WTC11 (cell line): Measurements from ENCODE around the gene IFI44L. TPM values are rescaled to one million over a fixed set of nuclear protein-coding genes. Genes with fewer than 3 reads are reported as not detected.

Experiments used
- ATAC-seq: fragments of 200-7000 bp; cut with Tn5 transposase; 2 replicates; pipeline ENCODE4 v1.10.0; 2021; ENCODE audit warnings: mild to moderate bottlenecking, moderate library complexity
- CTCF ChIA-PET: fragments of 300-600 bp; sonication (Branson Sonifier 250); formaldehyde crosslinking; loops from one replicate; lab custom pipeline; 2021; ENCODE audit warnings: antibody characterized with exemption; lab: Charles Lee
- POLR2A ChIA-PET: fragments of 350-600 bp; sonication (Branson Sonifier 250); formaldehyde crosslinking; loops from one replicate; lab custom pipeline; 2021; ENCODE audit warnings: antibody characterized with exemption; lab: Charles Lee
- DNase-seq: peaks from one replicate; pipeline ENCODE4 v3.0.0; 2021; ENCODE audit warnings: low spot score
- H3K27ac Mint-ChIP-seq: 2 replicates; pipeline ENCODE4 v1.8.0; 2021; ENCODE audit warnings: mixed read lengths
- H3K27me3 Mint-ChIP-seq: 2 replicates; pipeline ENCODE4 v1.8.0; 2021; ENCODE audit warnings: low read depth, mild to moderate bottlenecking, moderate library complexity, mixed read lengths
- H3K36me3 Mint-ChIP-seq: 2 replicates; pipeline ENCODE4 v1.8.0; 2021; ENCODE audit warnings: mixed read lengths
- H3K4me1 Mint-ChIP-seq: 2 replicates; pipeline ENCODE4 v1.8.0; 2022; ENCODE audit warnings: mixed read lengths
- H3K4me3 Mint-ChIP-seq: 2 replicates; pipeline ENCODE4 v1.8.0; 2021; ENCODE audit warnings: mild to moderate bottlenecking, moderate library complexity, mixed read lengths
- H3K9me3 Mint-ChIP-seq: 2 replicates; pipeline ENCODE4 v1.8.0; 2021; ENCODE audit warnings: mixed read lengths
- ATF1 ChIP-seq: sonication (generic); formaldehyde crosslinking; IDR thresholded peaks from 2 replicates; pipeline ENCODE4 v1.8.1; 2023; ENCODE audit warnings: mild to moderate bottlenecking, moderate library complexity, missing genetic modification reagents
- ATF3 ChIP-seq: sonication (generic); formaldehyde crosslinking; conservative IDR thresholded peaks from 2 replicates; pipeline ENCODE4 v1.8.1; 2022; ENCODE audit warnings: mild to moderate bottlenecking, missing genetic modification reagents
- CDX4 ChIP-seq: fragments of 250-450 bp; sonication (Bioruptor Pico); IDR thresholded peaks from 2 replicates; pipeline ENCODE4 v1.9.0; 2021; ENCODE audit warnings: moderate library complexity, mild to moderate bottlenecking, inconsistent platforms, borderline replicate concordance
- E2F5 ChIP-seq: sonication (generic); formaldehyde crosslinking; IDR thresholded peaks from 2 replicates; pipeline ENCODE4 v1.8.1; 2022; ENCODE audit warnings: mild to moderate bottlenecking, moderate library complexity, missing genetic modification reagents
- FOXP4 ChIP-seq: sonication (generic); formaldehyde crosslinking; IDR thresholded peaks from 2 replicates; pipeline ENCODE4 v1.8.0; 2022; ENCODE audit warnings: mild to moderate bottlenecking, missing genetic modification reagents
- GRHL2 ChIP-seq: fragments of 250-450 bp; sonication (Bioruptor Pico); IDR thresholded peaks from 2 replicates; pipeline ENCODE4 v1.8.0; 2022; ENCODE audit warnings: mild to moderate bottlenecking, moderate library complexity; ENCODE audit not compliant: insufficient replicate concordance, severe bottlenecking
- IRF1 ChIP-seq: sonication (generic); formaldehyde crosslinking; IDR thresholded peaks from 2 replicates; pipeline ENCODE4 v1.8.0; 2023; ENCODE audit warnings: missing genetic modification reagents
- IRF2 ChIP-seq: sonication (generic); formaldehyde crosslinking; IDR thresholded peaks from 2 replicates; pipeline ENCODE4 v1.8.0; 2022; ENCODE audit warnings: low read depth, missing genetic modification reagents, borderline replicate concordance
- JAZF1 ChIP-seq: fragments of 250-450 bp; sonication (Bioruptor Pico); IDR thresholded peaks from 2 replicates; pipeline ENCODE4 v1.9.0; 2021; ENCODE audit warnings: moderate library complexity, mild to moderate bottlenecking, inconsistent platforms
- KAT7 ChIP-seq: sonication (generic); formaldehyde crosslinking; IDR thresholded peaks from 2 replicates; pipeline ENCODE4 v1.8.1; 2023; ENCODE audit warnings: missing genetic modification reagents, mild to moderate bottlenecking, borderline replicate concordance
- MLX ChIP-seq: sonication (generic); formaldehyde crosslinking; IDR thresholded peaks from 2 replicates; pipeline ENCODE4 v1.8.1; 2023; ENCODE audit warnings: mild to moderate bottlenecking, missing genetic modification reagents, moderate library complexity
- NFATC4 ChIP-seq: fragments of 250-450 bp; sonication (Bioruptor Pico); IDR thresholded peaks from 2 replicates; pipeline ENCODE4 v1.9.0; 2021; ENCODE audit warnings: mild to moderate bottlenecking
- NFYB ChIP-seq: sonication (generic); formaldehyde crosslinking; conservative IDR thresholded peaks from 2 replicates; pipeline ENCODE4 v1.8.0; 2022; ENCODE audit warnings: low read depth, missing genetic modification reagents
- NR2C2 ChIP-seq: sonication (generic); formaldehyde crosslinking; IDR thresholded peaks from 2 replicates; pipeline ENCODE4 v1.8.0; 2022; ENCODE audit warnings: mild to moderate bottlenecking, missing genetic modification reagents
- RELA ChIP-seq: sonication (generic); formaldehyde crosslinking; IDR thresholded peaks from 2 replicates; pipeline ENCODE4 v1.8.1; 2022; ENCODE audit warnings: missing genetic modification reagents, mild to moderate bottlenecking, borderline replicate concordance
- SMAD3 ChIP-seq: sonication (generic); formaldehyde crosslinking; IDR thresholded peaks from 2 replicates; pipeline ENCODE4 v1.8.0; 2022; ENCODE audit warnings: missing genetic modification reagents, mild to moderate bottlenecking, borderline replicate concordance
- ZBTB43 ChIP-seq: sonication (generic); formaldehyde crosslinking; IDR thresholded peaks from 2 replicates; pipeline ENCODE4 v1.8.1; 2023; ENCODE audit warnings: mild to moderate bottlenecking, missing genetic modification reagents
- ZNF121 ChIP-seq: sonication (generic); formaldehyde crosslinking; IDR thresholded peaks from 2 replicates; pipeline ENCODE4 v1.8.0; 2023; ENCODE audit warnings: missing genetic modification reagents
- ZNF263 ChIP-seq: sonication (generic); formaldehyde crosslinking; IDR thresholded peaks from 2 replicates; pipeline ENCODE4 v1.8.1; 2022; ENCODE audit warnings: low read depth, mild to moderate bottlenecking, moderate library complexity, missing genetic modification reagents
- ZNF317 ChIP-seq: sonication (generic); formaldehyde crosslinking; IDR thresholded peaks from 2 replicates; pipeline ENCODE4 v1.8.1; 2023; ENCODE audit warnings: low read depth, mild to moderate bottlenecking, moderate library complexity, missing genetic modification reagents, borderline replicate concordance
- ZNF532 ChIP-seq: fragments of 250-450 bp; sonication (Bioruptor Pico); IDR thresholded peaks from 2 replicates; pipeline ENCODE4 v1.9.0; 2021; ENCODE audit warnings: mild to moderate bottlenecking, borderline replicate concordance
- total RNA-seq: library from RNA; stranded (reverse); gene quantifications from 3 replicates; pipeline ENCODE4 v1.2.3, GENCODE V29; 2021

IFI44L gene
- total RNA-seq, 1 experiment from 2014 or later, result 0.13 TPM

- TF ChIP-seq NR2C2 (CRISPR knock-in tag) (no peak), KAT7 (CRISPR knock-in tag) (no peak), JAZF1 (CRISPR knock-in tag) (no peak)
Observed at GRCh38 chr1:78619446-78619802, 824 bp upstream of the IFI44L start (continued).

- Mint-ChIP-seq H3K27me3 (peaks cover 5% of the 10 kb centered on the region; the same call in 1 of the 2 replicates), H3K4me1 (peaks cover 14% of the 10 kb centered on the region), H3K36me3 (no peaks in the 10 kb centered on the region), H3K9me3 (no peaks in the 10 kb centered on the region; the same call in 1 of the 2 replicates), H3K4me3 (no peak overlapping the region), H3K27ac (no peak overlapping the region)
- DNase-seq, result no peak
- ChIA-PET CTCF (interaction anchor here (1.1 to 1.3 kb wide), 2 partner anchors 53 to 67 kb away, joined by 3 to 4 read pairs; no protein-coding TSS in a partner anchor), POLR2A (interaction anchor here (1.1 kb wide), 1 partner anchor 33 kb away, joined by 3 read pairs; no protein-coding TSS in a partner anchor)
- TF ChIP-seq ZNF532 (CRISPR knock-in tag) (no peak), FOXP4 (no peak), SMAD3 (no peak), NFYB (CRISPR knock-in tag) (no peak), ATF1 (CRISPR knock-in tag) (no peak), ATF3 (CRISPR knock-in tag) (no peak), CDX4 (CRISPR knock-in tag) (no peak), GRHL2 (CRISPR knock-in tag) (no peak), MLX (no peak), IRF1 (no peak), ZNF121 (CRISPR knock-in tag) (no peak), NFATC4 (CRISPR knock-in tag) (no peak), RELA (CRISPR knock-in tag) (no peak), IRF2 (CRISPR knock-in tag) (no peak), ZNF263 (CRISPR knock-in tag) (no peak), ZNF317 (no peak), E2F5 (CRISPR knock-in tag) (no peak), ZBTB43 (CRISPR knock-in tag) (no peak)
- ATAC-seq, result no peak
Observed at GRCh38 chr1:78620666-78621065, 418 bp downstream of the IFI44L start.
